Middle frontal gyrus (tissue), 1 donor: ENCODE measurements around the gene B3GNT9.

Experiments
- DNase-seq: peaks from one replicate; pipeline ENCODE4 v3.0.0-alpha.2; 2015; ENCODE audit warnings: low spot score; ENCODE audit errors: extremely low spot score

The B3GNT9 gene

DNA sequence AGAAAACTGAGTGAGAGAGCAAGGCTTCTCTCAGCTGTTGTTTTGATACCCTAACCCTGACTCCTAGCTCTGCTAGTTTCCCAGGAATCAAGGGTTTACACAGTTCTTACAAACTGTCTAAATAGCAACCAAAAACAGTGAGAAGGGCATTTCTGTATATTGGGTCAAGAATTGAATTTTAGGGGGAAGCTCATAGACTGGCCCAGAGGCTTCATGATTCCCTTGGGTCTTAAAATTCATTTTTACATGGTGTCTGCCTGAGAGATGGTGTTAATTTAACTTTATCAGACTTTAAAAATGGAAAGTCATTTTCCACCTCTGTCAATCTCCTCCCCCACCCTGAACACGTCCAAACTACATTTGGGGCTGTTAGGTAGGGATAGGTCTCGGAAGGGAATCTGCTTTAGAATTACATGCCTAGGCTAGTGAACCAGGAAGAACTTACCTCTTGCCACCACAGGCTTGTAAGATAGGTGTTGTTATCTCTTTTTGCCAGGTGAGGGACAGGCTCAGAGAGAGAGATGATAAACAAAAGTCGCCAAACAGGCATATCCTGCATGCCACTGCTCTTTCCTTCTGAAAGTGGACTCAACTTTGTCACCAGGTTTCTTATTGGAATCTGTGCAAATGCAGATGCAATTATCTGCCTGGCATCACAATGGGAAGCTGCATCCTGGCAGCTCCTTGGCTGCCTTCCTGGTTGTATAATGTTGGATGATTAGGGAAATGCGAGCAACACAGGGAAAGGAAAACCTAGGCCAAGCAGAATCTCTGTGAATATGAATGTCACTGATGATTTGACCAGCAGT is 38.0 kb downstream of the B3GNT9 start:
- no peak for DNase-seq

DNA sequence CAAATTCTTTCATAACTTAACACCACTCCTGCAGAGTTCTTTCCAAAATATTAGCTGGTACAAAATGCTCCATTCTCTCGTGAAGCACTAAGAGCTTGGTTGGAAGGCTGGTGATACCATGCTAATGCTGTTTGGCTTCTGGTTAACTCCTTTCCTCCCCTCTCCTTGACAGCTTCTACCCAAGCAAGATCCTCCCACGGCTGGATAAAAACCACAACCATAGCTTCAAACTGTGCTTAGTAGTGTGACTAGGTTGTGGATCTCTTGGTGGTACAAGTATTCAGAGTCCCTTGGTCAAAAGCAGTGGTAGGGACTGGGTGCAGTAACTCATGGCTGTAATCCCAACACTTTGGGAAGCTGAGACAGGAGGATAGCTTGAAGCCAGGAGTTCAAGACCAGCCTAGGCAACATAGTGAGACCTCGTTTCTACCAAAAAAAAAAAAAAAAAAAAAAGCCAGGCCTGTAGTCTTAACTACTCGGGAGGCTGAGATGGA is 38.8 kb downstream of the B3GNT9 start:
- no peak for DNase-seq

DNA sequence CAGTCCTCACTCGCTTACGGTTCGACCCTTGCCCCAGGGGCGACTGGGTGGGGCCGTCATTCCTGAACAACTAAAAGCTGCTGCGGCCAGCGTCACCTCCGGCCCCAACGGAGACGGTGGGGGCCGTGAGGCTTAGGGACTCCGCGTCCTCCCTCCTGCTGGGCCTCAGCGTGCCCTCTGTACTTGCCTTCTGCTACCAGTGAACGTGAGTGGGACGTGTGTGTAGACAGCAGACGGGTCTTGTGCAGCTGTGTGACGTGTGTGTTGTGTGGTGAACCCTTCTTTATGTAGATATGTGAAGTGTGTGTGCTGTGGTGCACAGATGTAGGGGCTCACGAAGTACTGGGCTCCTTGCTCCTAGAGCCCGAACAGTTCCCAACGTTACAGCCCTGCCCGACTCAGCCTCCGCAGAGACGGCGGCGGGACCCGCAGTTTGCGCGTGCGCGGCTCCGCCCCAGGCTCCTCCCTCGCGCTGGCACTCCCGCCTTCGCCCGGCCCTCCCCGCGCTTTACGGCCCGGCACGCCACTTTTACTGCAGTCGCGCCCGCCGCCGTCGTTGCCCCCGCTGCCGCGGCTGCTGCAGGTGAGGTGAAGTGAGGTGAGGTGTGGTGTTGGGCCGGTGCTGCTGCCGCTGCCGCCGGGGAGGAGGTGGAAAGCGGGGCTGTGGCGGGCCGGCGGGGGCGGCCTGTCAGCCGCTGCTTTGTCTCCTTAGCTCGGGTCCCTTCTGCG is 41.2 kb downstream of the B3GNT9 start, which contains the start of gene PHAF1:
TSS of gene PHAF1 (plus strand) at position 535 of the 729 bp plus-strand sequence. CDS start 235 bp downstream, outside the sequence.
- peak; percentile 89 for DNase-seq

DNA sequence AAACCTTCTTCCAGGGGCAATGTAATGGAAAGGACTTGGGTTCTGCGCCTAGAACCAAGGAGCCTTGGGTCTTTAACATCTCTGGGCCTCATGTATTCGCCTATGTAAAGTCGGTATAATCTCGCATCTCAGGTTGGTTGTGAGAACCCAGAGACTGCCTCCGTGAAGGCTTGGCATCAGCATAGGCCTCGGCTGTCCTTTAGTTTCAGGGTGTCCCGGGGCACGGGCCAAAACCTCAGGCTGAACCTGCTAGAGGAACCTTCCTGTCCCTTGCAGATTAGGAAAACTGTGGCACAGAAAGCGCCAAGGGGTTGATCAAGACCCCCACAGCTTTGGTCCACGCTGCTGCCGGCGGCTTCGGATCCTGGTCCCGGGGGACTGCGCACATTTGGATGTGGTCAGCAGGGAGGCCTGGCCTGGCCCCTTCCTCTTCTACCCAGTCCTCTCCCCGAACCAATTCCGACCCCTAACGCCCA is 41.8 kb downstream of the B3GNT9 start:
- DNase-seq: no peak

DNA sequence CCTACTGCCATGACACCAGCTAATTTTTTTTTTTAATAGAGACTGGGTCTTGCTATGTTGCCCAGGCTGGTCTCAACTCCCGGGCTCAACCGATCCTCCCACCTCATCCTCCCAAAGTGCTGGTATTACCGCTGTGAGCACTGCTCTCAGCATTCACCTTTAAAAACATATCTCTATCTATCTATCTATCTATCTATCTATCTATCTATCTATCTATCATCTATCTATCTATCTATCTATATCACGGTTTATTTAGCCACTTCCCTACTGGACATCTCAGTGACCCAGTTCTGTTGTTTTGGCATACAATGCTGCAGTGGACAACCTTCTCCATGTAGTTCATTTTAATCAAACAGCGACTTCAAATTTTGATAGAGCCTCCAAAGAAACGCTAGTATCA is 42.3 kb downstream of the B3GNT9 start:
- DNase-seq: no peak

DNA sequence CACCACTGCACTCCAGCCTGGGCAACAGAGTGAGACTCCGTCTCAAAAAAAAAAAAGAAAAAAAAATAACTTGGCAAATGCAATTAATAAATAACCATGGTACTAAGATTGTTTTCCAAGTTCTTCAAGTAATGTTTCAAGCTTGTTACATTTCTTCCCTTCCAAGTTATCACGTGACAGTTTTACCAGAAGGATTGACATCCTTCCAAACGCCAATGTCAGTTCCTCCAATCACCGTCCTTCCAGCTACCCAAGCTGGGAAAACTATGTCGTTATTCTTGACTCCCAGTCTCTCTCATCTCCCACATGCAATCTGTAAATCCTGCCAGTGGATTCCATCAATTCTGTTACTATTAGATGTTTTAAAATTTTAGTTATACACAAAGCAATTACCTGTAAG is 44.9 kb downstream of the B3GNT9 start:
- no peak for DNase-seq

DNA sequence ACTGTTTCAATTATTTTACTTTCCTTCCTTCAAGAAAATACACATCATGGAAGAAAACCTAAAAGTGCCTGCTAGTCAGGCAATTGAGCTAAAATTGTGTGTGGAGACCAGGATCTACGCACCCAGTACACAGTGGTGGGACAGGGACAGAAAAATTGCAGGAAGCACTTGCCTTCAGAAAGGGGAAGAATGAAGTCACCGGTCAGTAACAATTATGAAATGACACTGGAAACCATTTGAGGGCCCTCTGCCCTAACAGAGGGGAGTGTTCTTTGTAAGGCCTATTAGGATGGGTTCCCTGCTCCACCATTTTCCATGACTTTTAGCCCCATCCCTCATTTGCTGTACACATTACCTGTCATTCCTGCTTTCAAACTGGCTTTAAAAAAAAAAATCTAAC is 45.6 kb downstream of the B3GNT9 start:
- DNase-seq: no peak

DNA sequence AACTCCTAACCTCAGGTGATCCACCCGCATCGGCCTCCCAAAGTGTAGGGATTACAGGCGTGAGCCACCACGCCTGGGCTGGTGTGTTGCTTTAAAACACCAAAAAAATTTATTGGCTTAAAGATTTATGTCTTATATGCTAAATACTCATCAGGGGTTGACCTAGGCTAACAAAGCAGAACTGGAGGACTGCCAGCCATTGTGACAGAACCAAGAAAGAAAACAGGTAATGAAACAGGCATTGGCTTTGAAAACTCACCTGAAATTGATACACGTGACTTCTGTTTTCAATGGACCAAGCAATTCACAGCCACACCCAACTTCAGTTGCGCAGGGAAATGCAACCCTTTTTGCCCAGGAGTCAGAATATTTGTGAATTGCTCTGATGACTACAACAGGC is 46.0 kb downstream of the B3GNT9 start:
- DNase-seq: no peak

DNA sequence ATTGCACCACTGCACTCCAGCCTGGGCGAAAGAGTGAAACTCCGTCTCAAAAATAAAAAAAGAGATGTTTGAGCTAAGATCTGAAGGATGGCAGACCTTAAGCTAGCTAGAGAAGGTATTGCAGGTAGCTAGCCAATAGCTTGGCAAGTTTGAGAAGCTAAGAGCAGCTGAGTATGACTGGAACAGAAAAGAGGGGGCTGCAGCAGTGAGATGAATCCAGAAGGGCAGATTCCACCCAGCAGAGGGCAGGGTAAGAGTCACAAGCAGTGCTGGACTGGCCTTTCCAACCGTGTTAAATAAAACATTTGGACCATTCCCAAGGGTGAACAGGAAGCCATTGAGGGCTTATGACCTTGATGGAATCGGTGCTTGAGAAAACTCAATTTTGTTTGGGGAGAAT is 46.7 kb downstream of the B3GNT9 start:
- DNase-seq: no peak

DNA sequence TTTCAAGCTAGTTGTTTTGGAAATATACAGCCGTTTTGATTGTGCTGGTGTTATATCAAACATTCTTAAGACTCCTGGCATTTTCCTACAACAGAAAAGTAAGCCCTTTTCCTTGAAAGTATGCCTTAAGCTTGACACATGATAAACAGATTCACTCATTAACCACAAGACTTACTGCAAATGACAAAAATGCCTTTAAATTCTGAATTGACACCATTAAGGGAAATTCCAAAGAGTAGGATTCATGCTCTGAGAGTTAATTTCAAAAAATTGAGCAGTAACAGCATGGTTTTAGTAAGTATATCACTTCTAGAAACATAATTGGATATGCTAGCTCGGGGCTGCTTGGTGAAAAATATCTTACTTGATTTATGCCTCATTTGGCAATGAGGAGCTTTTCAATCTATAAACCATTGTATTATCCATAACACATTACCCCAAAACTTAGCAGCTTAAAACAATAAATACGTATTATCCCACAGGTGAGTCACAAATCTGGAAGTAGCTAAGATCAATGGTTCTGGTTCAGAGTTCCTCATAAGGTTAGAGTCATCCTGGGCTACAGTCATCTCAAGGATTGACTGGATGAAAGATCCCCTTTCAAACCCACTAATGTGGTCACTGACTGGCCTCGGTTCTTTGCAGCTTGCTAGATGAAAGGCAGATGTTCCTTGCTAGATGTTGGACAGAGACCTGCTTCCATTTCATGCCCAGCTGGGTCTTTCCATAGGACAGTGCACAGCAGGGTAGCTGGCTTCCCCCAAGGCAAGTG is 49.3 kb downstream of the B3GNT9 start:
- no peak for DNase-seq

DNA sequence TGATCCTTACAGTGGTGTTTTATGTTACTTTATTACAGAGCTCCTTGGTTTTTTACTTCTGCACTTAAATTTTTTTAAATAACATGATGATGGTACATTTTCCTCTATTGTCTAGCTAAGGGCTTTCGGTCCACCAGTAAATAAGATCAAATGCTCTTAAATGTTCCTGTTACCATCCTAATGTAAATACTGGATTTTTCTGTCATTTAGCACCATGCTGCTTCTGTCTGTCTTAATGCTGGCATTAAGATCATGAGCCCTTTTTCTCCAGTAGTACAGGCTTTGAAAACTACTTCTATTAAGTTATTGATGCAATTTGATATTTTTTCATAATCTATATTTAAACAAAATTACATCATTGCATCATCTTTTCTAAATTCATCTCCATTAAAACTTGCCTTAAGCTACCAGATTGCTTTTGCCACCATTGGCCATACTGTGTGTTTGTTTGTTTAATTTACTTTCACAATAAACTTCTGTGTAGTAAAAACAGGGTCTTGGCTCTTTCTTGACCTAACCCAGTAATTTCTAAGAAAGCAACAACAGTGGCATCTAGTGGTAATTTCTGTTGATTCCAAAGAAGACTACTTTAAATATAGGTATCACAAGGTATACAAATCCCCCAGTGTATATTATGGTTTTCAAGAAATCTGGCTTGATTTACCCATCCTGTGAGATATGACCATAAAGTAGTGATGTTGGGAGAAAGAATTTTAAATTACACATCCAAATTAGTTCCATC is 50.1 kb downstream of the B3GNT9 start:
- no peak for DNase-seq

DNA sequence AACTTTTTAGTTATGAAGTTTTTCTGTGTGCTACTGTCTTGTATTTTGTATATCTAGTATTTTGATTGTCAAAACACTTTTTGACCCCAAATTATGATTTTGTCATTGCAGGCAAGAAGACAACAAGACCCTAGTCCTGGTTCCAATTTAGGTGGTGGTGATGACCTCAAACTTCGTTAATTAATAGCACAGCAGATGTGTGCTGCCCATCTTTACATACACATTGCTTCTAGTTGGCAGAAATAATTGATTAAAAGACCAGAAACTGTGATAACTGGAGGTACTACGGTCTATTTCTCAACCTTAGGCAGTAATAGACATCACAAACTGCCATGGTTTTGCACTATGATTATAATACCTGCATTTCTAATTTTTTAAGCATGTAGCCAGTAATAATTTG is 52.2 kb downstream of the B3GNT9 start:
- no peak for DNase-seq
